Lower lobe of right lung (tissue), 2 donors: ENCODE results near the gene ACACB. TPM values are rescaled to one million over a fixed set of nuclear protein-coding genes. Genes with fewer than 3 reads are reported as not detected.

Source experiments
- ATAC-seq, 2 donors: fragments of 200-7000 bp; cut with Tn5 transposase; one replicate each; pipeline ENCODE4 v1.9.1; 2020 to 2022; ENCODE audit warnings: mild to moderate bottlenecking in 2 of 2, moderate library complexity in 2 of 2
- DNase-seq: peaks from one replicate; pipeline ENCODE4 v3.0.0-alpha.2; 2020
- H3K27ac ChIP-seq: fragments of 200-600 bp; one replicate; pipeline ENCODE4 v1.8.0; 2022
- H3K27me3 ChIP-seq: fragments of 200-600 bp; one replicate; pipeline ENCODE4 v1.8.0; 2022; ENCODE audit warnings: low read depth
- H3K36me3 ChIP-seq: fragments of 200-600 bp; one replicate; pipeline ENCODE4 v1.8.0; 2022; ENCODE audit warnings: mild to moderate bottlenecking
- H3K4me1 ChIP-seq: fragments of 200-600 bp; one replicate; pipeline ENCODE4 v1.8.0; 2022
- H3K4me3 ChIP-seq: fragments of 200-600 bp; one replicate; pipeline ENCODE4 v1.8.0; 2022; ENCODE audit warnings: mild to moderate bottlenecking
- H3K9me3 ChIP-seq: fragments of 200-600 bp; one replicate; pipeline ENCODE4 v1.8.0; 2022
- intact Hi-C: fragments of 100-400 bp; cut with DNase I; formaldehyde crosslinking; loops from one replicate; pipeline ENCODE4 v1.11.0; 2022
- total RNA-seq: library from RNA; stranded (reverse); fragmentation: NEBNext Ultra II Directional; extraction: Animal tissue kit (Norgen Biotek cat#: 25700); gene quantifications from one replicate; pipeline ENCODE4 v1.2.1, GENCODE V29; 2021
- TF ChIP-seq, protein P1 (sequence below): fragments of 200-600 bp; IDR thresholded peaks from one replicate; pipeline ENCODE4 v1.8.0; 2022; ENCODE audit warnings: antibody characterized with exemption, mild to moderate bottlenecking
- donor health status: DM: no; HTN: yes; CAD: no; lungs with severe emphysema.

Gene ACACB
- total RNA-seq, 1 donor from 2014 or later, result 42.5 TPM

DNA sequence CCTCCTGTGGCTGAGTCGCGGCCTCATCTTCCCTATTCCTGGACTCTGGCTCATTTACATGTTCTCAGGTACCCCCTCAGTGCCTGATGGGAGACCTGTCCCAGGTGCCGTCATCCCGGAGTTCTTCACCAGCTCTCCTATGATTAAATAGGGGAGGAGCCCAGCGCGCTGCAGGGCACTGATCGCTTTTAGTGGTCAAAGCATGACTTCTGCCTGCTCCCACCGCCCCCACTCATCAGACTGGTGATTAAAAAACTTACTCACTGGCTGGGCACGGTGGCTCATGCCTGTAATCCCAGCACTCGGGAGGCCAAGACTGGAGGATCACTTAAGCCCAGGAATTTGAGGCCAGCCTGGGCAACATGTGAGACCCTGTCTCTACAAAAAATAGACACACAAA, 106.8 kb downstream of the ACACB start:
- Histone ChIP-seq H3K9me3 (no peaks in the 10 kb centered on the region), H3K36me3 (peaks cover 94% of the 10 kb centered on the region), H3K27me3 (no peaks in the 10 kb centered on the region), H3K4me1 (no peaks in the 10 kb centered on the region), H3K27ac (no peak overlapping the region), H3K4me3 (no peak overlapping the region)
- intact Hi-C loops, result no loop called here
- ATAC-seq (no peak), DNase-seq (no peak)
- TF ChIP-seq, protein P1, sequence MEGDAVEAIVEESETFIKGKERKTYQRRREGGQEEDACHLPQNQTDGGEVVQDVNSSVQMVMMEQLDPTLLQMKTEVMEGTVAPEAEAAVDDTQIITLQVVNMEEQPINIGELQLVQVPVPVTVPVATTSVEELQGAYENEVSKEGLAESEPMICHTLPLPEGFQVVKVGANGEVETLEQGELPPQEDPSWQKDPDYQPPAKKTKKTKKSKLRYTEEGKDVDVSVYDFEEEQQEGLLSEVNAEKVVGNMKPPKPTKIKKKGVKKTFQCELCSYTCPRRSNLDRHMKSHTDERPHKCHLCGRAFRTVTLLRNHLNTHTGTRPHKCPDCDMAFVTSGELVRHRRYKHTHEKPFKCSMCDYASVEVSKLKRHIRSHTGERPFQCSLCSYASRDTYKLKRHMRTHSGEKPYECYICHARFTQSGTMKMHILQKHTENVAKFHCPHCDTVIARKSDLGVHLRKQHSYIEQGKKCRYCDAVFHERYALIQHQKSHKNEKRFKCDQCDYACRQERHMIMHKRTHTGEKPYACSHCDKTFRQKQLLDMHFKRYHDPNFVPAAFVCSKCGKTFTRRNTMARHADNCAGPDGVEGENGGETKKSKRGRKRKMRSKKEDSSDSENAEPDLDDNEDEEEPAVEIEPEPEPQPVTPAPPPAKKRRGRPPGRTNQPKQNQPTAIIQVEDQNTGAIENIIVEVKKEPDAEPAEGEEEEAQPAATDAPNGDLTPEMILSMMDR, result no peak

DNA sequence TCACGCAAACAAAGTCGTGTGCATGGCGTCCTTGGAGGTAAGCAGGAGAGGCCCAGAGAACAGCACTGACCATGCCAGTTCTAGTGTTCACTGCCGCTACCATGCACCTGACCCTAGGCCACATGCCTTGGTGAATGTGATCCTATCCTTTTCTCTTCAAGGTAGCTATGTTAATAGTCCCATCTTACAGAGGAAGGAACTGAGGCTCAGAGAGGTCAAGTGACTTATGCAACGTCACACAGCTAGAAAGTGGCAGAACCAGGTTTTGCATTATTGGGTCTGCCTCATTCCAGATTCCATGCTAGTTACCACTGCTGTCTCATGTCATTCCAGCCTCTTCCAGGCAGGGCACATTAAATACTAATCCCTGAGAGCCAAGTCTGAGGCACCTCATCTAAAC, 107.5 kb downstream of the ACACB start:
- ATAC-seq, result no peak
- DNase-seq, result no peak
- H3K27me3 ChIP-seq, result no peaks in the 10 kb centered on the region
- no peak overlapping the region for H3K27ac ChIP-seq
- intact Hi-C loops, result no loop called here
- TF ChIP-seq, protein P1, result no peak
- H3K36me3 ChIP-seq, result peaks cover 94% of the 10 kb centered on the region
- H3K9me3 ChIP-seq, result no peaks in the 10 kb centered on the region
- no peaks in the 10 kb centered on the region for H3K4me1 ChIP-seq
- H3K4me3 ChIP-seq, result no peak overlapping the region

DNA sequence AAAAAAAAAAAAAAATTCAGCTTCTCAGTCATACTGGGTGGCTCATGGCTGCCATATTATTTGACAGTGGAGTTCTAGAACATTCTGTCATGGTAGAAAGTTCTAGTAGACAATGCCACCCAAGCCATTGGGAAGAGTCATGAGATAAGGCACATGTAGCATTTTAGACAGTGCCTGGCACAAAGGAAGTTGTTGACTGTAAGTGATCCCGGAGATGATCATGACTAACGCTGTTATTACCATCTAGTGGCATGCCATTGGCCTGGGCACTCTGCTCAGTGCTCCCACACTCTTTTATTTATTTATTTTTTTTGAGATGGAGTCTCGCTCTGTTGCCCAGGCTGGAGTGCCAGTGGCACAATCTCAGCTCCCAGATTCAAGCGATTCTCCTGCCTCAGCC, 112.3 kb downstream of the ACACB start:
- ATAC-seq (no peak), DNase-seq (no peak)
- Histone ChIP-seq H3K36me3 (peaks cover 98% of the 10 kb centered on the region), H3K4me3 (no peak overlapping the region), H3K27ac (no peak overlapping the region), H3K4me1 (no peaks in the 10 kb centered on the region), H3K27me3 (no peaks in the 10 kb centered on the region), H3K9me3 (no peaks in the 10 kb centered on the region)
- TF ChIP-seq, protein P1, result no peak
- intact Hi-C loops, result no loop called here

DNA sequence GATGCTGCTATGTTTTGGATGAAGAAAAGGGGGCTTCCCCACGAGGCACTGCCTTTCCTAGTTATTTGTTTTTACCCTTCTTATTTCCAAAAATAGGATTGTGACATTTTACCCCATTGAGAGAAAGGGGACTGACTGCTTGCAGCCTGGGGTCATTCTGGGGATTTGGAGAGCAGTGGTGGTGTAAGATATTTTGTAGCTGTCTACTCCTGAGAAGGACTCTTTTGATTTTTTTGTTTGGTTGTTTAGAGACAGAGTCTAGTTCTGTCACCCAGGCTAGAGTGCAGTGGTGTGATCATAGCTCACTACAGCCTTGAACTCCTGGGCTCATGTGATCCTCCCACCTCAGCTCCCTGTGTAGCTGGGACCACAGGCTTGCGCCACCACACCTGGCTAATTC, 113.8 kb downstream of the ACACB start:
- Histone ChIP-seq H3K9me3 (no peaks in the 10 kb centered on the region), H3K27me3 (no peaks in the 10 kb centered on the region), H3K4me1 (no peaks in the 10 kb centered on the region), H3K36me3 (peaks cover 98% of the 10 kb centered on the region), H3K4me3 (no peak overlapping the region), H3K27ac (no peak overlapping the region)
- no peak for DNase-seq
- intact Hi-C loops, result no loop called here
- ATAC-seq, result no peak
- TF ChIP-seq, protein P1, result no peak

DNA sequence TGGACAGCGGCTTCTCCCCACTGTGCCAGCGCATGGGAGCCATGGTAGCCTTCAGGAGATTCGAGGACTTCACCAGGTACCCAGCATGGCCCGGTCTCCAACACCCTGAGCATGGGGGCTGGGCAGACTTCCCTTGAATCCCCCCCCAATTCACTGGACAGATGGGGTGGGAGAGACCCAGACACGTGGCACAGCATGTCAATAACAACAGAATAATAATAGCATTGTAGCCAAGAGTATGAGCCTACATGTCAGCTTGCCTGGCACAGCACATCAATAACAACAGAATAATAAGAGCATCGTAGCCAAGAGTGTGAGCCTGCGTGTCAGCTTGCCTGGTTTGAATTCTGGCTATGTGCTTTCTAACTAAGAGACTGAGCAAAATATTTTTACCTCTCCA, 116.3 kb downstream of the ACACB start:
- no peak for DNase-seq
- Histone ChIP-seq H3K9me3 (no peaks in the 10 kb centered on the region), H3K36me3 (peaks cover 100% of the 10 kb centered on the region), H3K27me3 (no peaks in the 10 kb centered on the region), H3K4me3 (no peak overlapping the region), H3K27ac (no peak overlapping the region), H3K4me1 (no peaks in the 10 kb centered on the region)
- intact Hi-C loops, result no loop called here
- no peak for ATAC-seq
- TF ChIP-seq, protein P1, result no peak

DNA sequence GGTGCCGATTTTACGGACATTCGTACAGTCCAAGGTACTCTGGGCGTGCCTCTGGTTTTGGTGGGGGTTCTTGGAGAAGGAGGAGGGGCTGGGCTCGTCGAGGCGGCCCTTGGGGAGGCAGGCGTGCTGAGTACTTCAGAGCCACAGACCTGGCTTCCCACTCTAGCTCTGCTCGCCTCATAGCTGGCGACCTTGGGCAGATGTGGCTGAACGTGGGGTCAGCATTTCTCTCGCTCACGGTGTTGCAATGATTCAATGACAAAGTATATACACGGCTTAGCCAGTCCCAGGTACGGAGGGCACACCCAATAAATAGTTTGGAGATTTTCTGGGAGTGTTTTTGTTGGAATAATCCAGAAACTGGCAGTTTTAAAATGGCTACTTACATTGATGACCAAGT, 117.6 kb downstream of the ACACB start:
- ATAC-seq (no peak), DNase-seq (no peak)
- intact Hi-C loops, result no loop called here
- H3K9me3 ChIP-seq, result no peaks in the 10 kb centered on the region
- H3K4me3 ChIP-seq, result no peak overlapping the region
- peaks cover 94% of the 10 kb centered on the region for H3K36me3 ChIP-seq
- TF ChIP-seq, protein P1, result no peak
- H3K27me3 ChIP-seq, result no peaks in the 10 kb centered on the region
- no peak overlapping the region for H3K27ac ChIP-seq
- no peaks in the 10 kb centered on the region for H3K4me1 ChIP-seq
